Measurements from ENCODE around the gene IFRD2.
"Not testable (repeated sequence)": the region's sequence is repeated elsewhere in the genome, so short reads cannot be mapped to it uniquely, and the experiment has no call there.

The IFRD2 gene

DNA sequence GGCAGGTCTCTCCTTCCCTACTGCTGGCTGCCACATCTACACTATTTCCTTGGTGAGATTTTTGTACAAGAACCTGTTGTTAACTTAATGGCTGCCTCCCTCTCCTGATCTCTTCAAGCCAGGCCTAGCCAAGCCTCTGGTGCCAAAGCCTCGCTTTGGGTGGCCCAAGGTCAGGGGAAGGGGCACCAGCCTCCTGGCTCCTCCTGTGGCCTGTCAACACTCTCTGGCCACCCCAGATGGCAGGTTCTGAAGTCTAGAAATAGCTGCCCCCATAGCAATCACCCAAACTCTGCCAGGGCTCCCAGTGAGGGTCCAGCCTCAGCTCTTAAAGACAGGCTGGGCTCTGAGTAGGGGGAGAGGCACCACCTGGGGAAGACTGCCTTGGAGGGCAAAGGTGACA lies 5.0 kb downstream of the IFRD2 start:
- CTCF ChIA-PET, result interaction anchor here (1.2 to 1.6 kb wide), 3 partner anchors 12 to 41 kb away, joined by 3 to 5 read pairs (median 4); partner anchors contain the start of genes HYAL3 and NAA80
- no peak for DNase-seq (ENCODE audit: extremely low spot score)
- POLR2A ChIA-PET, result no interaction called here
- TF ChIP-seq, protein P1, sequence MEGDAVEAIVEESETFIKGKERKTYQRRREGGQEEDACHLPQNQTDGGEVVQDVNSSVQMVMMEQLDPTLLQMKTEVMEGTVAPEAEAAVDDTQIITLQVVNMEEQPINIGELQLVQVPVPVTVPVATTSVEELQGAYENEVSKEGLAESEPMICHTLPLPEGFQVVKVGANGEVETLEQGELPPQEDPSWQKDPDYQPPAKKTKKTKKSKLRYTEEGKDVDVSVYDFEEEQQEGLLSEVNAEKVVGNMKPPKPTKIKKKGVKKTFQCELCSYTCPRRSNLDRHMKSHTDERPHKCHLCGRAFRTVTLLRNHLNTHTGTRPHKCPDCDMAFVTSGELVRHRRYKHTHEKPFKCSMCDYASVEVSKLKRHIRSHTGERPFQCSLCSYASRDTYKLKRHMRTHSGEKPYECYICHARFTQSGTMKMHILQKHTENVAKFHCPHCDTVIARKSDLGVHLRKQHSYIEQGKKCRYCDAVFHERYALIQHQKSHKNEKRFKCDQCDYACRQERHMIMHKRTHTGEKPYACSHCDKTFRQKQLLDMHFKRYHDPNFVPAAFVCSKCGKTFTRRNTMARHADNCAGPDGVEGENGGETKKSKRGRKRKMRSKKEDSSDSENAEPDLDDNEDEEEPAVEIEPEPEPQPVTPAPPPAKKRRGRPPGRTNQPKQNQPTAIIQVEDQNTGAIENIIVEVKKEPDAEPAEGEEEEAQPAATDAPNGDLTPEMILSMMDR (IDR thresholded peaks at IDR 0.05; ENCODE audit: control extremely low read depth, extremely low read depth, low read depth, missing control alignments), result no peak

- DNase-seq (ENCODE audit: extremely low spot score), result no peak
- TF ChIP-seq, protein P1 (IDR thresholded peaks at IDR 0.05; ENCODE audit: control extremely low read depth, extremely low read depth, low read depth, missing control alignments), result no peak
- POLR2A ChIA-PET, result no interaction called here
- CTCF ChIA-PET, result interaction anchor here (1.2 to 1.6 kb wide), 3 partner anchors 12 to 40 kb away, joined by 3 to 5 read pairs (median 4); partner anchors contain the start of genes HYAL3 and NAA80
These were observed 5.7 kb downstream of the IFRD2 start for GRCh38 chr3:50286322-50287227.

DNA sequence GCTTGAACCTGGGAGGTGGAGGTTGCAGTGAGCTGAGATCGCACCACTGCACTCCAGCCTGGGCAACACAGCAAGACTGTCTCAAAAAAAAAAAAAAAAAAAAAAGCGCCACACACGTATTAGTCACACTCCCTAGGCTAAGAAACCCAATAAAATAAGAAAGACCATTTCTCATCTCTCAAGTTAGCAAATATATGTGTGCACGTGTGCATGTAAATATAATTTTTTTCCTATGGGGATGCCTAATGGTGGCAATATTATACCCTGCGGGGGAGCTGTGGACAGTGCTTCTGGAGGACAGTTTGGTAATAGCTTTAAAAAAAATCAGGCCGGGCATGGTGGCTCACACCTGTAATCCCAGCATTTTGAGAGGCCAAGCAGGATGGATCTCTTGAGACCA lies 8.1 kb downstream of the IFRD2 start:
- DNase-seq (ENCODE audit: extremely low spot score), result not testable (repeated sequence)
- CTCF ChIA-PET, result interaction anchor here (1.0 to 3.2 kb wide), 3 partner anchors 10 to 38 kb away, joined by 3 to 18 read pairs (median 5); partner anchors contain the start of genes HYAL3 and NAA80
- POLR2A ChIA-PET, result interaction anchor here (1.0 kb wide), 1 partner anchor 37 kb away, joined by 9 read pairs; no protein-coding TSS in a partner anchor

- TF ChIP-seq, protein P1 (IDR thresholded peaks at IDR 0.05; ENCODE audit: control extremely low read depth, extremely low read depth, low read depth, missing control alignments), result no peak
- CTCF ChIA-PET, result interaction anchor here (0.9 to 2.3 kb wide), 11 partner anchors 9 to 157 kb away, joined by 3 to 8 read pairs (median 4); partner anchors contain the start of gene IFRD2
- POLR2A ChIA-PET, result interaction anchor here (0.6 kb wide), 1 partner anchor 160 kb away, joined by 3 read pairs; no protein-coding TSS in a partner anchor
- no peak for DNase-seq (ENCODE audit: extremely low spot score)
These were observed 12.8 kb downstream of the IFRD2 start for GRCh38 chr3:50279255-50280016.

- TF ChIP-seq, protein P1 (IDR thresholded peaks at IDR 0.05; ENCODE audit: control extremely low read depth, extremely low read depth, low read depth, missing control alignments), result no peak
- POLR2A ChIA-PET, result no interaction called here
- DNase-seq (ENCODE audit: extremely low spot score), result no peak
- CTCF ChIA-PET, result interaction anchor here (1.1 to 2.3 kb wide), 8 partner anchors 10 to 157 kb away, joined by 3 to 8 read pairs (median 4); partner anchors contain the start of gene IFRD2
These were observed 13.4 kb downstream of the IFRD2 start, which contains the start of gene LSMEM2 for GRCh38 chr3:50278880-50279224. Gene LSMEM2, plus strand, starts transcription at chr3:50279087. Its CDS starts 27 bp downstream, at chr3:50279114.

DNA sequence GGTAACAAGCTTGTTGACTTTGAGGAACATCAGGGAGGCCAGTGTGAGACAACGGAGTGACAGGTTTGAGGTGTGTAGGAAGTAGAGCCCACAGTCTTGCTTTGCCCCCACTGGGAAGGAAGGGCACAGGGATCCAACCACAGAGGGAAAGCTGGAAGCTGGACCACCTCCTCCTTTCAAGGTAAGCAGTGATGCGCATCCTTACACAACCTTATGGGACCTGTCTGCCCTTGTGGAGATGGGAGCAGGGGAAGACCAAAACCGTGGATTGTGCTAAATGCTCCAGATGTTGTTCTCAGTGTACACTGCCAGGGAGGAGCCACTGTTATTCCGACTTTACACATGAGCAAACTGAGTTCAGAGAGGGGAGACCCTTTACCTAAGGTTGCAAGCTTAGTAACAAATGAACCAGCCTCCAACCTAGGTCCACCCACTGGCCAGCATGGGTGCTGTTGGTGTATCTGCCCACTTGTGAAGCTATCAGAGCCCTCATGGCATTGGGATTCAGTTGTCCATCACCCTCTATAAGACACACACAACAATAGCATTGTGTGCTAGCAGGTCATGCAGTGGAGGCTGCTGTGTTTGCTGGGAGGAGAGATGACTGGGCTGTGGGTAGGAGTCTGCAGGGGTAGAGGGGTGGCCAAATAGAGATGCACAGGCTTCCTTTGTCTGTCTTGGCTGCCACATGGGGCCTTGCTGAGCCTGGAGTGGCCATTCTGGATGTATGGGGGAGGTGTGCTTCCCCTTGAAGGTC lies 13.9 kb downstream of the IFRD2 start:
- TF ChIP-seq, protein P1 (IDR thresholded peaks at IDR 0.05; ENCODE audit: control extremely low read depth, extremely low read depth, low read depth, missing control alignments), result no peak
- CTCF ChIA-PET, result interaction anchor here (0.8 to 1.7 kb wide), 7 partner anchors 11 to 156 kb away, joined by 3 to 8 read pairs (median 3); partner anchors contain the start of gene IFRD2
- POLR2A ChIA-PET, result no interaction called here
- DNase-seq (ENCODE audit: extremely low spot score), result no peak
